Measurements from ENCODE around the gene FASTK.

DNA sequence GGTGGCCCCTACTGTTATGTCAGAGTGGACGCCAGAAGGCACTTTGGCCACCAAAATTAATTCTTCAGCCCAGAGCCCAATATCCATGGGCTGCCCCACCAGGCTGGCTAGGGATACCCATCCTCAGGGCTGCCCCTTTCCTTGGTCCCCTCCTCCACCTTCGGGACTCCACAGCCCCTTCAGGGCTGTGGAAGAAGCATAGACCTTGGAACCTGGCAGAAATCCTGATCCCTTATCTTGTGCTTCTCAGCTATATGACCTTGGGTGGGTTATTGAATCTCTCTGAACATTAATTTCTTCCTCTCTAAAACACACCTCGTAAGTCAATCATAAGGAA is 3.2 kb upstream of the FASTK start:
- TF ChIP-seq, protein P1, sequence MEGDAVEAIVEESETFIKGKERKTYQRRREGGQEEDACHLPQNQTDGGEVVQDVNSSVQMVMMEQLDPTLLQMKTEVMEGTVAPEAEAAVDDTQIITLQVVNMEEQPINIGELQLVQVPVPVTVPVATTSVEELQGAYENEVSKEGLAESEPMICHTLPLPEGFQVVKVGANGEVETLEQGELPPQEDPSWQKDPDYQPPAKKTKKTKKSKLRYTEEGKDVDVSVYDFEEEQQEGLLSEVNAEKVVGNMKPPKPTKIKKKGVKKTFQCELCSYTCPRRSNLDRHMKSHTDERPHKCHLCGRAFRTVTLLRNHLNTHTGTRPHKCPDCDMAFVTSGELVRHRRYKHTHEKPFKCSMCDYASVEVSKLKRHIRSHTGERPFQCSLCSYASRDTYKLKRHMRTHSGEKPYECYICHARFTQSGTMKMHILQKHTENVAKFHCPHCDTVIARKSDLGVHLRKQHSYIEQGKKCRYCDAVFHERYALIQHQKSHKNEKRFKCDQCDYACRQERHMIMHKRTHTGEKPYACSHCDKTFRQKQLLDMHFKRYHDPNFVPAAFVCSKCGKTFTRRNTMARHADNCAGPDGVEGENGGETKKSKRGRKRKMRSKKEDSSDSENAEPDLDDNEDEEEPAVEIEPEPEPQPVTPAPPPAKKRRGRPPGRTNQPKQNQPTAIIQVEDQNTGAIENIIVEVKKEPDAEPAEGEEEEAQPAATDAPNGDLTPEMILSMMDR (IDR thresholded peaks at IDR 0.05; ENCODE audit: low read length): no peak
- no peak for TF ChIP-seq EZH2 (IDR thresholded peaks at IDR 0.05; ENCODE audit: borderline replicate concordance, low read length)

Data from OCI-LY1 (cell line).